ENCODE data around the gene CD48.

CD48 gene

GRCh38 chr1:160722726-160723125 is 11.1 kb upstream of the CD48 start:
- Histone ChIP-seq H3K9me3 (ENCODE audit: insufficient read depth, low read depth, low read length) (no peaks in the 10 kb centered on the region), H3K79me2 (ENCODE audit: insufficient read depth, low read length) (no peaks in the 10 kb centered on the region), H3K4me3 (ENCODE audit: low read length, poor library complexity, severe bottlenecking) (no peak overlapping the region), H3K4me2 (ENCODE audit: low read depth, low read length, poor library complexity, severe bottlenecking) (peak overlapping the region; percentile 52), H3K27me3 (ENCODE audit: insufficient read depth, low read length, poor library complexity, severe bottlenecking) (no peaks in the 10 kb centered on the region), H2AFZ (ENCODE audit: low read length) (no peak overlapping the region), H3K9ac (ENCODE audit: low read depth, low read length, poor library complexity, severe bottlenecking) (no peak overlapping the region), H3K9me2 (replicated peaks; ENCODE audit: low read depth, low read length) (no peaks in the 10 kb centered on the region), H3F3A (ENCODE audit: low read depth) (no peaks in the 10 kb centered on the region), H4K20me1 (ENCODE audit: insufficient read depth, low read length, poor library complexity, severe bottlenecking) (no peaks in the 10 kb centered on the region), H3K36me3 (ENCODE audit: insufficient read depth, low read length) (no peaks in the 10 kb centered on the region), H3K4me1 (ENCODE audit: insufficient read depth, low read length, poor library complexity, severe bottlenecking) (peaks cover 49% of the 10 kb centered on the region)
- no peak for TF ChIP-seq EZH2phosphoT487 (IDR thresholded peaks at IDR 0.05; ENCODE audit: borderline replicate concordance)
- TF ChIP-seq, protein P1, sequence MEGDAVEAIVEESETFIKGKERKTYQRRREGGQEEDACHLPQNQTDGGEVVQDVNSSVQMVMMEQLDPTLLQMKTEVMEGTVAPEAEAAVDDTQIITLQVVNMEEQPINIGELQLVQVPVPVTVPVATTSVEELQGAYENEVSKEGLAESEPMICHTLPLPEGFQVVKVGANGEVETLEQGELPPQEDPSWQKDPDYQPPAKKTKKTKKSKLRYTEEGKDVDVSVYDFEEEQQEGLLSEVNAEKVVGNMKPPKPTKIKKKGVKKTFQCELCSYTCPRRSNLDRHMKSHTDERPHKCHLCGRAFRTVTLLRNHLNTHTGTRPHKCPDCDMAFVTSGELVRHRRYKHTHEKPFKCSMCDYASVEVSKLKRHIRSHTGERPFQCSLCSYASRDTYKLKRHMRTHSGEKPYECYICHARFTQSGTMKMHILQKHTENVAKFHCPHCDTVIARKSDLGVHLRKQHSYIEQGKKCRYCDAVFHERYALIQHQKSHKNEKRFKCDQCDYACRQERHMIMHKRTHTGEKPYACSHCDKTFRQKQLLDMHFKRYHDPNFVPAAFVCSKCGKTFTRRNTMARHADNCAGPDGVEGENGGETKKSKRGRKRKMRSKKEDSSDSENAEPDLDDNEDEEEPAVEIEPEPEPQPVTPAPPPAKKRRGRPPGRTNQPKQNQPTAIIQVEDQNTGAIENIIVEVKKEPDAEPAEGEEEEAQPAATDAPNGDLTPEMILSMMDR (conservative IDR thresholded peaks at IDR 0.05; ENCODE audit: low read length) = no peak

- H3K27me3 ChIP-seq (ENCODE audit: insufficient read depth, low read length, poor library complexity, severe bottlenecking) = no peaks in the 10 kb centered on the region
These were observed 9.9 kb upstream of the CD48 start for GRCh38 chr1:160721473-160721872.

DNA sequence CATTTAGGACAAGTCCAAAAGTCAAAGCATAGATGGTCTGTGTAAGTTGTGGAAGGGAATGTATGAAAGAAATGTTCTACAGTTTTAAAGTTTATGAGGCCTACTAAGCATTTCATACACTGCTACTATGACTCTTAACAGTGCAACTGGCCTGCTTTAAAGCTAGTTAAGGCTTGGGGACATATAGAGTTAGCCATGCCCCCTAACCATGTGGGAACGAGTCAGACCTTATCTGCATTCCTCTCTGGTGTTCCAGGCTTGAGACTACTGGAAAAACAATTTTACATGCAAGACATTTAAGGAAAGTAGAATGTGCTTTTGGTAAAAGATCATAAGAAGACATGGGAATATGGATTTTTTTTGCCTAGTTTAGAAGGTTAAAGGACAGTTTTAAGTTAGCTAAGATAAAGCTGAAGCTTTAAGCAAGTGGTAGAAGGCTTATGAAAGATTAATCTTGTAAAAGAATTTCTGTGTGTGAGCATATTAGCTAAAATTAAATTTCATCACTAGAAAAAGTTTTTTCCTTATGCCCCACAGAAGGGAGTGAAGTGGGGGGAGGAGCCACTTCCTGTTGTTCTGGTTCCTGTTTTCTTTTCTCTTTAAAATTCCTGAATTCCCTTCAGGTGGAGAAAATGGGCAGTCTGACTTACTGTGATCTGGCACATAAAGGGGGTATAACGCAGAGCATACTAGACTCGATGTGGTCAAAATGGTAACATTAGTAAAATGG is 8.9 kb upstream of the CD48 start:
- no peak overlapping the region for H2AFZ ChIP-seq (ENCODE audit: low read length)
- no peaks in the 10 kb centered on the region for H3K9me3 ChIP-seq (ENCODE audit: insufficient read depth, low read depth, low read length)
- H3K79me2 ChIP-seq (ENCODE audit: insufficient read depth, low read length) = no peaks in the 10 kb centered on the region
- H3F3A ChIP-seq (ENCODE audit: low read depth) = no peaks in the 10 kb centered on the region
- TF ChIP-seq EZH2phosphoT487 (IDR thresholded peaks at IDR 0.05; ENCODE audit: borderline replicate concordance) = no peak
- TF ChIP-seq, protein P1 (conservative IDR thresholded peaks at IDR 0.05; ENCODE audit: low read length) = no peak
- H3K4me2 ChIP-seq (ENCODE audit: low read depth, low read length, poor library complexity, severe bottlenecking) = no peak overlapping the region
- no peaks in the 10 kb centered on the region for H4K20me1 ChIP-seq (ENCODE audit: insufficient read depth, low read length, poor library complexity, severe bottlenecking)
- no peaks in the 10 kb centered on the region for H3K36me3 ChIP-seq (ENCODE audit: insufficient read depth, low read length)
- no peaks in the 10 kb centered on the region for H3K9me2 ChIP-seq (replicated peaks; ENCODE audit: low read depth, low read length)
- H3K4me3 ChIP-seq (ENCODE audit: low read length, poor library complexity, severe bottlenecking) = no peak overlapping the region
- H3K9ac ChIP-seq (ENCODE audit: low read depth, low read length, poor library complexity, severe bottlenecking) = no peak overlapping the region
- peaks cover 34% of the 10 kb centered on the region for H3K4me1 ChIP-seq (ENCODE audit: insufficient read depth, low read length, poor library complexity, severe bottlenecking)
- H3K27me3 ChIP-seq (ENCODE audit: insufficient read depth, low read length, poor library complexity, severe bottlenecking) = no peaks in the 10 kb centered on the region

More at GRCh38 chr1:160721473-160721872, 9.9 kb upstream of the CD48 start:
- Histone ChIP-seq H3K9ac (ENCODE audit: low read depth, low read length, poor library complexity, severe bottlenecking) (no peak overlapping the region), H4K20me1 (ENCODE audit: insufficient read depth, low read length, poor library complexity, severe bottlenecking) (no peaks in the 10 kb centered on the region), H3K36me3 (ENCODE audit: insufficient read depth, low read length) (no peaks in the 10 kb centered on the region), H3K4me2 (ENCODE audit: low read depth, low read length, poor library complexity, severe bottlenecking) (no peak overlapping the region), H3K9me3 (ENCODE audit: insufficient read depth, low read depth, low read length) (no peaks in the 10 kb centered on the region), H3F3A (ENCODE audit: low read depth) (no peaks in the 10 kb centered on the region), H3K79me2 (ENCODE audit: insufficient read depth, low read length) (no peaks in the 10 kb centered on the region), H3K9me2 (replicated peaks; ENCODE audit: low read depth, low read length) (no peaks in the 10 kb centered on the region), H3K4me1 (ENCODE audit: insufficient read depth, low read length, poor library complexity, severe bottlenecking) (peaks cover 43% of the 10 kb centered on the region), H2AFZ (ENCODE audit: low read length) (no peak overlapping the region), H3K4me3 (ENCODE audit: low read length, poor library complexity, severe bottlenecking) (no peak overlapping the region)
- no peak for TF ChIP-seq EZH2phosphoT487 (IDR thresholded peaks at IDR 0.05; ENCODE audit: borderline replicate concordance)
- TF ChIP-seq, protein P1 (conservative IDR thresholded peaks at IDR 0.05; ENCODE audit: low read length) = no peak
